ENCODE data around the gene SLC17A2.

DNA sequence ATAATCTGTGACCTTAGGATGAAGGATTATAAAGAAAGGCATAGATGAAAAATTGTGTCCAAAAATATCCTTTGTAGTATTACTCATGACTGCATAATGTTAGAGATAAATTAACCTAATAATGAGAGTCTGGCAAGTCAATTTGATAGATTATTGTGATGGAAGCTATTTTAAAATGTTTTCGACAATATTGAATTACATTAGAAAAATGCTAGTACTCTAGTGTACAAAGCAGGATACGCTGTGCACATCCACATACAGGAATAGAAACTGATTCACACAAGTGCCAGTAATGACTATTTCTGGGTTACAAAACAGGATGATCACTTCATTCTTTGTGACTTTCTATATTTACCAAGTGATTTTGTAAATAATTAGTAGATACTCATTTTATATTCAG is 3.3 kb downstream of the SLC17A2 start:
- TF ChIP-seq, protein P1, sequence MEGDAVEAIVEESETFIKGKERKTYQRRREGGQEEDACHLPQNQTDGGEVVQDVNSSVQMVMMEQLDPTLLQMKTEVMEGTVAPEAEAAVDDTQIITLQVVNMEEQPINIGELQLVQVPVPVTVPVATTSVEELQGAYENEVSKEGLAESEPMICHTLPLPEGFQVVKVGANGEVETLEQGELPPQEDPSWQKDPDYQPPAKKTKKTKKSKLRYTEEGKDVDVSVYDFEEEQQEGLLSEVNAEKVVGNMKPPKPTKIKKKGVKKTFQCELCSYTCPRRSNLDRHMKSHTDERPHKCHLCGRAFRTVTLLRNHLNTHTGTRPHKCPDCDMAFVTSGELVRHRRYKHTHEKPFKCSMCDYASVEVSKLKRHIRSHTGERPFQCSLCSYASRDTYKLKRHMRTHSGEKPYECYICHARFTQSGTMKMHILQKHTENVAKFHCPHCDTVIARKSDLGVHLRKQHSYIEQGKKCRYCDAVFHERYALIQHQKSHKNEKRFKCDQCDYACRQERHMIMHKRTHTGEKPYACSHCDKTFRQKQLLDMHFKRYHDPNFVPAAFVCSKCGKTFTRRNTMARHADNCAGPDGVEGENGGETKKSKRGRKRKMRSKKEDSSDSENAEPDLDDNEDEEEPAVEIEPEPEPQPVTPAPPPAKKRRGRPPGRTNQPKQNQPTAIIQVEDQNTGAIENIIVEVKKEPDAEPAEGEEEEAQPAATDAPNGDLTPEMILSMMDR (IDR thresholded peaks at IDR 0.05) = no peak
- no peak for TF ChIP-seq POLR2A (IDR thresholded peaks at IDR 0.05)
